H1 (cell line): ENCODE data around the gene GFPT1. TPM values are rescaled to one million over a fixed set of nuclear protein-coding genes. Genes with fewer than 3 reads are reported as not detected.

Source experiments
- CTCF ChIA-PET: fragments of 300-600 bp; sonication (Branson Sonifier 250); formaldehyde crosslinking; loops from one replicate; lab custom pipeline; 2021; ENCODE audit not compliant: partially characterized antibody; lab: Charles Lee
- POLR2A ChIA-PET: fragments of 300-600 bp; sonication (Branson Sonifier 250); formaldehyde crosslinking; loops from one replicate; lab custom pipeline; 2021; ENCODE audit warnings: inconsistent platforms; ENCODE audit not compliant: partially characterized antibody; lab: Charles Lee
- DNase-seq, 2 experiments: peaks; one replicate each; pipeline versions ENCODE4 v3.0.0 to v3.0.0-alpha.2; 2010 to 2022; ENCODE audit warnings: low spot score in 2 of 2, low read depth in 1 of 2, mixed read lengths in 1 of 2
- FAIRE-seq: peaks from 2 replicates; lab custom pipeline; 2011; peaks lifted over from hg19 to GRCh38; lab: Jason Lieb, UNC
- H2AFZ ChIP-seq: 2 replicates; pipeline ENCODE4 v1.8.1; 2012; ENCODE audit warnings: low read length, inconsistent platforms
- H2AK5ac ChIP-seq: 2 replicates; pipeline ENCODE4 v1.6.1; 2013; ENCODE audit warnings: low read depth, low read length
- H2BK120ac ChIP-seq: replicated peaks from 2 replicates; pipeline ENCODE3; 2013; ENCODE audit warnings: low read depth, low read length, inconsistent platforms
- H2BK12ac ChIP-seq: 2 replicates; pipeline ENCODE4 v1.6.1; 2013; ENCODE audit warnings: low read depth, low read length
- H2BK15ac ChIP-seq: 2 replicates; pipeline ENCODE4 v1.6.1; 2013; ENCODE audit warnings: low read length
- H2BK20ac ChIP-seq: 2 replicates; pipeline ENCODE4 v1.6.1; 2013; ENCODE audit warnings: low read length
- H2BK5ac ChIP-seq: 2 replicates; pipeline ENCODE4 v1.6.1; 2013; ENCODE audit warnings: low read depth, low read length
- H3K14ac ChIP-seq: 2 replicates; pipeline ENCODE4 v1.6.1; 2013; ENCODE audit warnings: inconsistent platforms; ENCODE audit not compliant: insufficient read length
- H3K18ac ChIP-seq: 2 replicates; pipeline ENCODE4 v1.6.1; 2013; ENCODE audit warnings: low read length; ENCODE audit errors: extremely low read depth
- H3K23ac ChIP-seq: 2 replicates; pipeline ENCODE4 v1.6.1; 2013; ENCODE audit warnings: inconsistent platforms; ENCODE audit not compliant: insufficient read length
- H3K23me2 ChIP-seq: 2 replicates; pipeline ENCODE4 v1.6.1; 2013; ENCODE audit warnings: low read depth, low read length
- H3K27ac ChIP-seq: 2 replicates; pipeline ENCODE4 v1.6.1; 2011; ENCODE audit warnings: low read depth, low read length, inconsistent platforms
- H3K27me3 ChIP-seq, 4 experiments: replicated peaks in 1 of 4; 1 replicate in 1 of 4; 2 replicates in 3 of 4; pipeline versions ENCODE4 v1.6.1 to v1.8.1; 2011 to 2013; ENCODE audit warnings: low read length in 3 of 4, mild to moderate bottlenecking in 3 of 4, inconsistent platforms in 2 of 4, mixed read lengths in 2 of 4, moderate library complexity in 1 of 4; ENCODE audit not compliant: control insufficient read depth in 3 of 4, insufficient read depth in 3 of 4; ENCODE audit errors: extremely low read depth in 1 of 4
- H3K36me3 ChIP-seq, 4 experiments: 2 replicates each; pipeline versions ENCODE4 v1.6.1 to v1.8.1; 2011 to 2013; ENCODE audit warnings: mild to moderate bottlenecking in 4 of 4, low read length in 3 of 4, moderate library complexity in 2 of 4, control low read depth in 1 of 4, inconsistent platforms in 1 of 4; ENCODE audit not compliant: insufficient read depth in 4 of 4, control insufficient read depth in 2 of 4
- H3K4ac ChIP-seq: replicated peaks from 2 replicates; pipeline ENCODE3; 2013; ENCODE audit warnings: low read length, low read depth, mixed read lengths, inconsistent platforms; ENCODE audit not compliant: insufficient read length
- H3K4me1 ChIP-seq, 4 experiments: replicated peaks in 1 of 4; 1 replicate in 1 of 4; 2 replicates in 3 of 4; pipeline versions ENCODE4 v1.6.1 to v1.8.1; 2011 to 2013; ENCODE audit warnings: low read length in 3 of 4, inconsistent platforms in 2 of 4, mixed read lengths in 1 of 4; ENCODE audit not compliant: insufficient read depth in 4 of 4, control insufficient read depth in 3 of 4
- H3K4me2 ChIP-seq, 2 experiments: 2 replicates each; pipeline versions ENCODE4 v1.6.1 to v1.8.1; 2011 to 2013; ENCODE audit warnings: low read depth in 2 of 2, low read length in 2 of 2, control low read depth in 1 of 2, inconsistent platforms in 1 of 2, mild to moderate bottlenecking in 1 of 2; ENCODE audit not compliant: insufficient read depth in 1 of 2
- H3K4me3 ChIP-seq, 4 experiments: fragments of 200-600, 300-600 bp in 1 of 4; sonication (generic), shearing (Covaris generic), sonication (Bioruptor Twin) in 1 of 4; 2 replicates each; pipeline versions ENCODE4 v1.5.1 to v1.8.1; 2011 to 2016; ENCODE audit warnings: low read length in 4 of 4, low read depth in 3 of 4, control low read depth in 2 of 4, inconsistent platforms in 2 of 4, mild to moderate bottlenecking in 2 of 4, mixed read lengths in 1 of 4, moderate library complexity in 1 of 4; ENCODE audit not compliant: insufficient read depth in 2 of 4; ENCODE audit errors: extremely low read depth in 1 of 4
- H3K56ac ChIP-seq: replicated peaks from 2 replicates; pipeline ENCODE3; 2013; ENCODE audit warnings: low read depth, mild to moderate bottlenecking, mixed read lengths, low read length, inconsistent platforms; ENCODE audit not compliant: insufficient read length
- H3K79me1 ChIP-seq: 2 replicates; pipeline ENCODE4 v1.6.1; 2013; ENCODE audit warnings: low read depth, low read length, control low read depth
- H3K79me2 ChIP-seq, 2 experiments: 2 replicates each; pipeline versions ENCODE4 v1.6.1 to v1.8.1; 2012 to 2013; ENCODE audit warnings: low read length in 2 of 2, mild to moderate bottlenecking in 2 of 2, inconsistent platforms in 1 of 2; ENCODE audit not compliant: insufficient read depth in 2 of 2, control insufficient read depth in 1 of 2
- H3K9ac ChIP-seq, 4 experiments: replicated peaks in 1 of 4; 1 replicate in 1 of 4; 2 replicates in 3 of 4; pipeline versions ENCODE4 v1.6.1 to v1.8.1; 2011 to 2013; ENCODE audit warnings: low read depth in 3 of 4, low read length in 3 of 4, control low read depth in 2 of 4, mild to moderate bottlenecking in 2 of 4, moderate library complexity in 2 of 4, inconsistent platforms in 1 of 4; ENCODE audit errors: extremely low read depth in 1 of 4
- H3K9me3 ChIP-seq, 2 experiments: 2 replicates each; pipeline versions ENCODE4 v1.6.1 to v1.8.1; 2012 to 2013; ENCODE audit warnings: mild to moderate bottlenecking in 2 of 2, moderate library complexity in 2 of 2, control low read depth in 1 of 2, inconsistent platforms in 1 of 2, low read depth in 1 of 2, low read length in 1 of 2, mixed read lengths in 1 of 2; ENCODE audit not compliant: insufficient read depth in 2 of 2
- H4K20me1 ChIP-seq, 2 experiments: replicated peaks in 1 of 2; 2 replicates each; pipeline versions ENCODE3 to v1.8.1; 2011 to 2013; ENCODE audit warnings: inconsistent platforms in 2 of 2, low read length in 2 of 2, mild to moderate bottlenecking in 1 of 2; ENCODE audit not compliant: insufficient read depth in 2 of 2, control insufficient read depth in 1 of 2
- H4K5ac ChIP-seq: 2 replicates; pipeline ENCODE4 v1.6.1; 2013; ENCODE audit warnings: low read length, low read depth, mixed read lengths, inconsistent platforms; ENCODE audit not compliant: insufficient read length
- H4K8ac ChIP-seq: 2 replicates; pipeline ENCODE4 v1.8.0; 2013; ENCODE audit warnings: mild to moderate bottlenecking, moderate library complexity, low read length, inconsistent platforms; ENCODE audit not compliant: insufficient read depth; ENCODE audit errors: extremely low read depth
- H4K91ac ChIP-seq: replicated peaks from 2 replicates; pipeline ENCODE3; 2013; ENCODE audit warnings: low read length, mixed read lengths, inconsistent platforms; ENCODE audit not compliant: insufficient read length
- ASH2L ChIP-seq: fragments of 200-600, 300-600 bp; sonication (generic); IDR thresholded peaks from one replicate; pipeline ENCODE4 v1.7.1; 2017; ENCODE audit warnings: low read length
- BRCA1 ChIP-seq: IDR thresholded peaks from 2 replicates; pipeline ENCODE4 v1.6.1; 2012; ENCODE audit warnings: low read depth, low read length, improper control_type of control experiment
- HDAC6 ChIP-seq: IDR thresholded peaks from one replicate; pipeline ENCODE4 v1.7.1; 2012; ENCODE audit warnings: low read depth, mild to moderate bottlenecking, inconsistent platforms, low read length, moderate library complexity
- JUND ChIP-seq: IDR thresholded peaks from 2 replicates; pipeline ENCODE4 v1.6.1; 2011; ENCODE audit warnings: mild to moderate bottlenecking, improper control_type of control experiment, low read length
- POLR2A ChIP-seq, 2 experiments: IDR thresholded peaks; 1 replicate in 1 of 2; 2 replicates in 1 of 2; pipeline ENCODE4 v1.6.1; 2011; ENCODE audit warnings: low read depth in 2 of 2, low read length in 2 of 2, mild to moderate bottlenecking in 2 of 2; ENCODE audit errors: control extremely low read depth in 1 of 2
- POLR2AphosphoS5 ChIP-seq: IDR thresholded peaks from 2 replicates; pipeline ENCODE4 v1.6.1; 2011; ENCODE audit warnings: low read depth, low read length
- SIX5 ChIP-seq: IDR thresholded peaks from 2 replicates; pipeline ENCODE4 v1.6.1; 2011; ENCODE audit warnings: mild to moderate bottlenecking, low read depth, low read length
- SUZ12 ChIP-seq: fragments of 200-600 bp; sonication (generic); IDR thresholded peaks from 2 replicates; pipeline ENCODE4 v1.6.1; 2012; ENCODE audit warnings: mild to moderate bottlenecking, inconsistent platforms, low read length, moderate library complexity, mixed read lengths
- ZNF274 ChIP-seq: IDR thresholded peaks from 2 replicates; pipeline ENCODE4 v1.7.0; 2012; ENCODE audit warnings: low read length, borderline replicate concordance; ENCODE audit errors: extremely low read depth
- WGBS, 2 experiments: shearing (Covaris generic) in 1 of 2; methylation state at CpG; one replicate each; pipeline versions ENCODE4 v1.1.6 to v1.1.7; 2013 to 2015; ENCODE audit warnings: low lambda C conversion rate in 2 of 2, mixed read lengths in 2 of 2, inconsistent platforms in 1 of 2, low coverage in 1 of 2, missing lambda C conversion rate in 1 of 2; ENCODE audit not compliant: insufficient replicate concordance in 2 of 2, insufficient coverage in 1 of 2, insufficient read length in 1 of 2; ENCODE audit errors: extremely low coverage in 1 of 2, missing lambda C conversion rate in 1 of 2; 5-methylcytosine and 5-hydroxymethylcytosine counted together
- polyA plus RNA-seq, 7 experiments: library from polyadenylated mRNA; depleted of rRNA in 3 of 7; stranded (reverse) in 5 of 7; unstranded in 2 of 7; fragments of >200 nt in 5 of 7; fragments of 200-250 nt in 2 of 7; gene quantifications; 1 replicate in 5 of 7; 2 replicates in 1 of 7; 4 replicates in 1 of 7; pipeline versions ENCODE4 v1.2.1 to v1.2.3, GENCODE V29; 2011 to 2013; ENCODE audit warnings: missing spikeins in 2 of 7, mixed read lengths in 2 of 7
- total RNA-seq: library from RNA; stranded (reverse); fragmentation: NEBNext Ultra II Directional; extraction: Animal tissue kit (Norgen Biotek cat#: 25700); gene quantifications from 2 replicates; pipeline ENCODE4 v1.2.1, GENCODE V29; 2021
- TF ChIP-seq, protein P1 (sequence below): IDR thresholded peaks from 2 replicates; pipeline ENCODE4 v1.6.1; 2012; ENCODE audit warnings: low read length, inconsistent platforms

The GFPT1 gene
- total and polyA plus RNA-seq, 2 of the 8 experiments (the other 6 are each of a cell fraction or from before 2014, with no cell fraction given), result 13.3 to 76.2 TPM

DNA sequence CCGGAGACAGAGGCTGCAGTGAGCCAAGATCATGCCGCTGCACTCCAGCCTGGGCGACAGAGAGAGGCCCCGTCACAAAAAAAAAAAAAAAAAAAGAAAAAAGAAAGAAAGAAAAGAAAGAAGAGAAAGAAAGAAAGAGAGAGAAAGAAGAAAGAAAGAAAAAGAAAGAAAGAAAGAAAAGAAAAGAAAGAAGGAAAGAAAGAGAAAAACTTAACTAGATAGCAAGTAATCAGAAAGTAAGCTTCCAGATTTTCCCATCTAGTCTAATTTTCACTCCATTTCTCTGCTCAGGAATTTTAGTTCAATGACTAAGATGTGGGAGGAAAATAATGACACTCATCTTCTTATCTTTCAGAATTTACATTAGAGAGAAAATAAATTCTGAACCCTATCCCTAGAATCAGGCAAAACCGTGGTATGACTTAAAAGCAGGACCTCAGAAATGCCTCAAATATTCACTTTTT, 2.4 kb downstream of the GFPT1 start:
- Histone ChIP-seq H3K56ac (no peak overlapping the region), H4K5ac (no peak overlapping the region), H3K4me2 (no peak overlapping the region; a peak in 1 of 4 replicates), H2AFZ (no peak overlapping the region), H3K14ac (no peak overlapping the region), H3K79me1 (peaks cover 4% of the 10 kb centered on the region), H2AK5ac (no peak overlapping the region), H2BK120ac (no peak overlapping the region), H4K20me1 (peaks cover 2 to 4% of the 10 kb centered on the region in 2 experiments), H3K4me3 (no peak overlapping the region), H2BK12ac (no peak overlapping the region), H2BK5ac (no peak overlapping the region), H3K23me2 (peaks cover 2% of the 10 kb centered on the region; the same call in 1 of the 2 replicates), H3K18ac (no peak overlapping the region), H4K91ac (no peak overlapping the region), H2BK20ac (no peak overlapping the region), H3K27me3 (no peaks in the 10 kb centered on the region), H3K27ac (no peak overlapping the region), H3K4me1 (peaks cover 0 to 5% (median 0%) of the 10 kb centered on the region in 4 experiments; a peak in 3 of 7 replicates), H3K9ac (no peak overlapping the region), H3K36me3 (peaks cover 0 to 4% (median 0%) of the 10 kb centered on the region in 4 experiments; a peak in 1 of 8 replicates), H3K9me3 (no peaks in the 10 kb centered on the region), H3K23ac (no peak overlapping the region), H2BK15ac (no peak overlapping the region), H3K4ac (no peak overlapping the region), H4K8ac (no peak overlapping the region), H3K79me2 (peaks cover 0 to 65% of the 10 kb centered on the region in 2 experiments; a peak in 3 of 4 replicates)
- CTCF ChIA-PET, result interaction anchor here (1.7 kb wide), 1 partner anchor 9 kb away, joined by 4 read pairs; no protein-coding TSS in a partner anchor
- 79% methylated on average over 4 of the region's 5 CpGs; no CpG with 5 or more reads in 1 of the 2 experiments for WGBS, 2 experiments
- POLR2A ChIA-PET, result interaction anchor here (1.3 to 3.0 kb wide), 2 partner anchors 9 to 64 kb away, joined by 3 to 7 read pairs; no protein-coding TSS in a partner anchor
- DNase-seq (no peak), FAIRE-seq (no peak)
- TF ChIP-seq BRCA1 (no peak), SIX5 (no peak), POLR2A (IDR thresholded peaks at IDR 0.05; ENCODE audit: control extremely low read depth in 1 of 2, low read depth in 2 of 2, low read length in 2 of 2) (no peak), ZNF274 (no peak), POLR2AphosphoS5 (no peak), HDAC6 (no peak), JUND (no peak), SUZ12 (no peak), ASH2L (no peak)
- TF ChIP-seq, protein P1, sequence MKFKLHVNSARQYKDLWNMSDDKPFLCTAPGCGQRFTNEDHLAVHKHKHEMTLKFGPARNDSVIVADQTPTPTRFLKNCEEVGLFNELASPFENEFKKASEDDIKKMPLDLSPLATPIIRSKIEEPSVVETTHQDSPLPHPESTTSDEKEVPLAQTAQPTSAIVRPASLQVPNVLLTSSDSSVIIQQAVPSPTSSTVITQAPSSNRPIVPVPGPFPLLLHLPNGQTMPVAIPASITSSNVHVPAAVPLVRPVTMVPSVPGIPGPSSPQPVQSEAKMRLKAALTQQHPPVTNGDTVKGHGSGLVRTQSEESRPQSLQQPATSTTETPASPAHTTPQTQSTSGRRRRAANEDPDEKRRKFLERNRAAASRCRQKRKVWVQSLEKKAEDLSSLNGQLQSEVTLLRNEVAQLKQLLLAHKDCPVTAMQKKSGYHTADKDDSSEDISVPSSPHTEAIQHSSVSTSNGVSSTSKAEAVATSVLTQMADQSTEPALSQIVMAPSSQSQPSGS, result no peak
